Measurements from ENCODE around the gene DHRS13.

DNA sequence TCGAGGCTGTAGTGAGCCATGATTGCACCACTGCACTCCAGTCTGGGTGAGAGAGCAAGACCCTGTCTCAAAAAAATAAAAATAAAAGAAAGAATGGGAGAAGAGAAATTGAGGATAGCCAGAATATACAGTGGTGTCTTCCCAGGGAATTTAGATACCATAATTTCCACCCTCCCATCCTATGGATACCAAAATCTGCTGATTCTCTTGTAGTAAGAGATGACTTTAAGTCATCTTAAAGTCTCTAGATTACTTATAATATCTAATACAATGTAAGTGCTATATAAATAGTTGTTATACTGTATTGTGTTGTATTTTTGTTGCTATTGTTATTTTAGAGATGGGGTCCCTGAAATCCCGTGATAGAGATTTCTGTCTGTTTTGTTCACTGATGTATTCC is 49.6 kb downstream of the DHRS13 start:
- TF ChIP-seq POLR2AphosphoS5 (IDR thresholded peaks at IDR 0.05) = no peak
- TF ChIP-seq, protein P1, sequence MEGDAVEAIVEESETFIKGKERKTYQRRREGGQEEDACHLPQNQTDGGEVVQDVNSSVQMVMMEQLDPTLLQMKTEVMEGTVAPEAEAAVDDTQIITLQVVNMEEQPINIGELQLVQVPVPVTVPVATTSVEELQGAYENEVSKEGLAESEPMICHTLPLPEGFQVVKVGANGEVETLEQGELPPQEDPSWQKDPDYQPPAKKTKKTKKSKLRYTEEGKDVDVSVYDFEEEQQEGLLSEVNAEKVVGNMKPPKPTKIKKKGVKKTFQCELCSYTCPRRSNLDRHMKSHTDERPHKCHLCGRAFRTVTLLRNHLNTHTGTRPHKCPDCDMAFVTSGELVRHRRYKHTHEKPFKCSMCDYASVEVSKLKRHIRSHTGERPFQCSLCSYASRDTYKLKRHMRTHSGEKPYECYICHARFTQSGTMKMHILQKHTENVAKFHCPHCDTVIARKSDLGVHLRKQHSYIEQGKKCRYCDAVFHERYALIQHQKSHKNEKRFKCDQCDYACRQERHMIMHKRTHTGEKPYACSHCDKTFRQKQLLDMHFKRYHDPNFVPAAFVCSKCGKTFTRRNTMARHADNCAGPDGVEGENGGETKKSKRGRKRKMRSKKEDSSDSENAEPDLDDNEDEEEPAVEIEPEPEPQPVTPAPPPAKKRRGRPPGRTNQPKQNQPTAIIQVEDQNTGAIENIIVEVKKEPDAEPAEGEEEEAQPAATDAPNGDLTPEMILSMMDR (IDR thresholded peaks at IDR 0.05) = no peak

Measured in sigmoid colon (tissue), 4 donors.